ENCODE data around the gene POLR1G. TPM values are rescaled to one million over a fixed set of nuclear protein-coding genes. Genes with fewer than 3 reads are reported as not detected.
"Not testable (repeated sequence)": the region's sequence is repeated elsewhere in the genome, so short reads cannot be mapped to it uniquely, and the experiment has no call there.

Gene POLR1G
- total RNA-seq, 4 donors from 2014 or later = 5.1 to 8.3 (median 5.8) TPM

- Histone ChIP-seq H3K4me3 (peak overlapping the region; percentile 58 to 94 (median 80)), H3K36me3 (peaks cover 0 to 11% of the 10 kb centered on the region in 2 donors), H3K27me3 (peaks cover 5 to 10% (median 9%) of the 10 kb centered on the region in 3 donors), H3K27ac (peak overlapping the region; percentile 88 to 96 (median 92)), H3K9me3 (no peaks in the 10 kb centered on the region), H3K4me1 (peaks cover 22 to 23% of the 10 kb centered on the region in 2 donors)
- TF ChIP-seq POLR2A (IDR thresholded peaks at IDR 0.05) (no peak), CTCF (IDR thresholded peaks at IDR 0.05 in 4 of 5, conservative IDR thresholded peaks at IDR 0.05 in 1 of 5) (no peak)
- intact Hi-C loops (cut with DNase I; ENCODE audit: low total_unique reads) = loop anchor here (2.0 to 5.0 kb wide), 2 partner anchors 16 to 80 kb away; partner anchors contain the start of gene ERCC1
- DNase-seq (no peak), ATAC-seq (no peak)
- in situ Hi-C loops (cut with MboI; ENCODE audit: low sequenced_read_pairs in 4 of 4) = no loop called here
Observed at GRCh38 chr19:45407091-45407375, 589 bp downstream of the POLR1G start.

- ATAC-seq; H3K9me3 ChIP-seq; DNase-seq; in situ Hi-C loops (cut with MboI; ENCODE audit: low sequenced_read_pairs in 4 of 4); H3K27ac ChIP-seq; H3K27me3 ChIP-seq: not testable (repeated sequence)
- peaks cover 22 to 23% of the 10 kb centered on the region in 2 donors for H3K4me1 ChIP-seq
- H3K4me3 ChIP-seq = peak overlapping the region in 1 of 4 donors; percentile 75
- intact Hi-C loops (cut with DNase I; ENCODE audit: low total_unique reads) = loop anchor here (2.0 to 5.0 kb wide), 2 partner anchors 15 to 80 kb away; partner anchors contain the start of gene ERCC1
- peaks cover 0 to 13% of the 10 kb centered on the region in 2 donors for H3K36me3 ChIP-seq
Observed at GRCh38 chr19:45407585-45407984, 1.1 kb downstream of the POLR1G start.

GRCh38 chr19:45408121-45408520, 1.7 kb downstream of the POLR1G start:
- in situ Hi-C loops (cut with MboI; ENCODE audit: low sequenced_read_pairs in 4 of 4) (no loop called here), intact Hi-C loops (cut with DNase I; ENCODE audit: low total_unique reads) (loop anchor here (5.0 kb wide), 1 partner anchor 81 kb away; no protein-coding TSS in a partner anchor)
- H3K27ac ChIP-seq = no peak overlapping the region
- ATAC-seq (no peak), DNase-seq (no peak)
- no peaks in the 10 kb centered on the region for H3K9me3 ChIP-seq
- no peak overlapping the region for H3K4me3 ChIP-seq
- TF ChIP-seq POLR2A (IDR thresholded peaks at IDR 0.05) (no peak), CTCF (IDR thresholded peaks at IDR 0.05 in 4 of 5, conservative IDR thresholded peaks at IDR 0.05 in 1 of 5) (no peak)
- peaks cover 0 to 19% of the 10 kb centered on the region in 2 donors for H3K36me3 ChIP-seq
- peaks cover 22 to 23% of the 10 kb centered on the region in 2 donors for H3K4me1 ChIP-seq
- H3K27me3 ChIP-seq = peaks cover 5 to 10% (median 9%) of the 10 kb centered on the region in 3 donors

DNA sequence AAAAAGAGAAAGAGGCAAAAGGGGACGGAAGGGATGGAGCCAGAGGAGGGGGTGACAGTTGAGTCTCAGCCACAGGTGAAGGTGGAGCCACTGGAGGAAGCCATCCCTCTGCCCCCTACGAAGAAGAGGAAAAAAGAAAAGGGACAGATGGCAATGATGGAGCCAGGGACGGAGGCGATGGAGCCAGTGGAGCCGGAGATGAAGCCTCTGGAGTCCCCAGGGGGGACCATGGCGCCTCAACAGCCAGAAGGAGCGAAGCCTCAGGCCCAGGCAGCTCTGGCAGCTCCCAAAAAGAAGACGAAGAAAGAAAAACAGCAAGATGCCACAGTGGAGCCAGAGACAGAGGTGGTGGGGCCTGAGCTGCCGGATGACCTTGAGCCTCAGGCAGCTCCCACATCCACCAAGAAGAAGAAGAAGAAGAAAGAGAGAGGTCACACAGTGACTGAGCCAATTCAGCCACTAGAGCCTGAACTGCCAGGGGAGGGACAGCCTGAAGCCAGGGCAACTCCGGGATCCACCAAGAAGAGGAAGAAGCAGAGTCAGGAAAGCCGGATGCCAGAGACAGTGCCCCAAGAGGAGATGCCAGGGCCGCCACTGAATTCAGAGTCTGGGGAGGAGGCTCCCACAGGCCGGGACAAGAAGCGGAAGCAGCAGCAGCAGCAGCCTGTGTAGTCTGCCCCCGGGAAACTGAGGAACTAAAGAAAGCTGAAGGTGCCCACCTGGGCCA, 2.5 kb downstream of the POLR1G start:
- H3K4me1 ChIP-seq = peaks cover 22 to 23% of the 10 kb centered on the region in 2 donors
- ATAC-seq (no peak), DNase-seq (no peak)
- in situ Hi-C loops (cut with MboI; ENCODE audit: low sequenced_read_pairs in 4 of 4) (no loop called here), intact Hi-C loops (cut with DNase I; ENCODE audit: low total_unique reads) (loop anchor here (5.0 kb wide), 1 partner anchor 82 kb away; no protein-coding TSS in a partner anchor)
- no peaks in the 10 kb centered on the region for H3K9me3 ChIP-seq
- peaks cover 5 to 9% (median 9%) of the 10 kb centered on the region in 3 donors for H3K27me3 ChIP-seq
- no peak overlapping the region for H3K27ac ChIP-seq
- H3K36me3 ChIP-seq = peaks cover 0 to 27% of the 10 kb centered on the region in 2 donors
- no peak overlapping the region for H3K4me3 ChIP-seq
- TF ChIP-seq POLR2A (IDR thresholded peaks at IDR 0.05) (no peak), CTCF (IDR thresholded peaks at IDR 0.05 in 4 of 5, conservative IDR thresholded peaks at IDR 0.05 in 1 of 5) (no peak)

- H3K36me3 ChIP-seq = peaks cover 0 to 33% of the 10 kb centered on the region in 2 donors
- H3K27me3 ChIP-seq = peaks cover 3 to 4% (median 4%) of the 10 kb centered on the region in 3 donors
- ATAC-seq = no peak
- TF ChIP-seq POLR2A (IDR thresholded peaks at IDR 0.05) (no peak), CTCF (IDR thresholded peaks at IDR 0.05 in 4 of 5, conservative IDR thresholded peaks at IDR 0.05 in 1 of 5) (no peak)
- no peak for DNase-seq
- in situ Hi-C loops (cut with MboI; ENCODE audit: low sequenced_read_pairs in 4 of 4) = no loop called here
- intact Hi-C loops (cut with DNase I; ENCODE audit: low total_unique reads) = loop anchor here (5.0 kb wide), 1 partner anchor 82 kb away; no protein-coding TSS in a partner anchor
- no peak overlapping the region for H3K4me3 ChIP-seq
- no peaks in the 10 kb centered on the region for H3K9me3 ChIP-seq
- peaks cover 19 to 22% of the 10 kb centered on the region in 2 donors for H3K4me1 ChIP-seq
- no peak overlapping the region for H3K27ac ChIP-seq
Observed at GRCh38 chr19:45409557-45409920, 3.1 kb downstream of the POLR1G start.

DNA sequence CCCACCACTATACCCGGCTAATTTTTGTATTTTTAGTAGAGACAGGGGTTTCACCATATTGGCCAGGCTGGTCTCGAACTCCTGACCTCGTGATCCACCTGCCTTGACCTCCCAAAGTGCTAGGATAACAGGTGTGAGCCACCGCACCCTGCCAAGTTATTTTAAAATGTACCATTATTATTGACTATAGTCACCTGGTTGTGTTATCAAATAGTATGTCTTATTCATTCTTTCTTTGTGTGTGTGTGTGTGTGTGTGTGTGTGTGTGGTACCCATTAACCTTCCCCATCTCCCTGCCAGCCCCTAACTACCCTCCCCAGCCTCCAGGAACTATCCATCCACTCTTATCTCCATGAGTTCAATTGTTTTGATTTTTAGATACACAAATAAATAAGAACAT, 3.9 kb downstream of the POLR1G start:
- H3K4me3 ChIP-seq; ATAC-seq; H3K27ac ChIP-seq; intact Hi-C loops (cut with DNase I; ENCODE audit: low total_unique reads); in situ Hi-C loops (cut with MboI; ENCODE audit: low sequenced_read_pairs in 4 of 4); H3K9me3 ChIP-seq; H3K27me3 ChIP-seq; DNase-seq: not testable (repeated sequence)
- peaks cover 0 to 38% of the 10 kb centered on the region in 2 donors for H3K36me3 ChIP-seq
- peaks cover 13 to 15% of the 10 kb centered on the region in 2 donors for H3K4me1 ChIP-seq
